ENCODE measurements around the gene MPHOSPH10.
"Not testable (repeated sequence)": the region's sequence is repeated elsewhere in the genome, so short reads cannot be mapped to it uniquely, and the experiment has no call there.

MPHOSPH10 gene

GRCh38 chr2:71122387-71123298 lies 7.8 kb upstream of the MPHOSPH10 start:
- no peak for DNase-seq

DNA sequence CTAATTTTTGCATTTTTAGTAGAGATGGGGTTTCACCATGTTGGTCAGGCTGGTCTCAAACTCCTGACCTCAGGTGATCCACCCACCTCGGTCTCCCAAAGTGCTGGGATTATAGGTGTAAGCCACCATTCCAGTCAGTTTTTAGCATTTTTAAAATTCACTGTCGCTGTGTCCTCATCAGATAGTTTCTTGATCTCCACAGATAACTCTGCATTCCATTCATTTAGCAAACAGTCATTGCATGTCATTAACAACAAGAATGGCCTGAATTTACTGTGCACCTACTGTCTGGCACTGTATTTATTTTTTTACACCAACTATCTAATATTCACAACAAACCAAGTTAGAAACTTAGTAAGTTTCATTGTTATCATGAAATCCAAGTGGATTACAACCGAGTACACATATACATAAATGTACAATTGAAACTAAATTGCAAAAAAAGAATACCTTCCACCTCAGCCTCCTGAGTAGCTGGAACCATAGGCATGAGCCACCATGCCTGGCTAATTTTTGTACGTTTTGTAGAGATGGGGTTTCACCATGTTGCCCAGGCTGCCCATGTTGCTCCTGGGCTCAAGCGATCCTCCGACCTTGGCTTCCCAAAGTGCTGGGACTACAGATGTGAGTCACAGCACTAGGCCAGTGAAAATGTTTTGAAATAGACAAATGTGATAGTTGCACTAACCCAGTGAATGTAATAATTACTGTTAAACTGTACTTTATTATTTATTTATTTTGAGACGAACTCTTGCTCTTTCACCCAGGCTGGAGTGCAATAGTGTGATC lies 4.7 kb upstream of the MPHOSPH10 start:
- no peak for DNase-seq

GRCh38 chr2:71126957-71127356 lies 3.5 kb upstream of the MPHOSPH10 start:
- no peak for DNase-seq

- no peak for DNase-seq
These were observed 1.1 kb upstream of the MPHOSPH10 start for GRCh38 chr2:71129114-71129901.

- DNase-seq = no peak
These were observed 607 bp upstream of the MPHOSPH10 start for GRCh38 chr2:71129902-71130151.

DNA sequence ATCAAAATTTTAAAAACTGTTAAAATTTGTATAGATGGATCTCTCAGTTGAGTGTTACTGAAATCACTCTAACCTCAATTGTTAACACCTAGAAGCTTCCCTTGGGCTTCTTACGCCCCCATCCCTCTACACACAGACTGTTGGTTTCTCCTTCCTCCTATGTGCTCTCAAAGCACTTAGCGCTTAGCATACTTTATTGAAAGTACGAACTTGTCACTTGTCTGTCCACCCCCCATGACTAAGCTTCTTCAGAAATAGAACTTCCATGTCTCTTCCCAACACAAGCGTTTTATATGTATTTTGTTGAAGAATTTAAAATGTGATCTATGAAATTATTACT lies 441 bp downstream of the MPHOSPH10 start:
- DNase-seq = no peak

DNA sequence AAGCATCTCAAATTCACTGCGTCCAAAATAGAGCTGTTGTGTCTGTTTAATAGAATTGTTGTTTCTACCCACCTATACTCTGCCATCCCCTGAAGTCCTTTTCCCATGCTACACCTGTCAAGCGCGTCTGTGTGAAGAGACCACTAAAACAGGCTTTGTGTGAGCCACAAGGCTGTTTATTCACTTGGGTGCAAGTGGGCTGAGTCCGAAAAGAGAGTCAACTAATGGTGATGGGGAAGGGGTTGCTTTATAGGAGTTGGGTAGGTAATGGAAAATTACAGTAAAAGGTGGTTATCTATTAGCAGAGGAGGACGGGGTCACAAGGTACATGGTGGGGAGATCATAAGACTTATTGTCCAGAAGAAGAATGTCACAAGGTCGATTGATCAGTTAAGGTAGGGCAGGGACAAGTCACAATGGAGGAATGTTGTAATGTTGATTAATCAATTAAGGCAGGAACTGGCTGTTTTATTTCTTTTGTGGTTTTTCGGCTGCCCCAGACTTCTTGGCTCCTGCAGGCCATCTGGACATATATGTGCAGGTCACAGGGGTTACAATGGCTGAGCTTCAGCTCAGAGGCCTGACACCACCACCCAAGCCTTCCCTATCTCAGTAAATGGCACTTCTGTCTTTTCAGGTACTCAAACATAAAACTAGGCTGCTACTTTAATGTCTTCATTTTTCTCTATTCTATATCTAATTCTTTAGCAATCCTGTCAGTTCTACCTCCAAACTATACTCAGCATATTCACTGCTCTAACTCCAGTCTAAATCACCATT lies 1.1 kb downstream of the MPHOSPH10 start:
- not testable (repeated sequence) for DNase-seq

DNA sequence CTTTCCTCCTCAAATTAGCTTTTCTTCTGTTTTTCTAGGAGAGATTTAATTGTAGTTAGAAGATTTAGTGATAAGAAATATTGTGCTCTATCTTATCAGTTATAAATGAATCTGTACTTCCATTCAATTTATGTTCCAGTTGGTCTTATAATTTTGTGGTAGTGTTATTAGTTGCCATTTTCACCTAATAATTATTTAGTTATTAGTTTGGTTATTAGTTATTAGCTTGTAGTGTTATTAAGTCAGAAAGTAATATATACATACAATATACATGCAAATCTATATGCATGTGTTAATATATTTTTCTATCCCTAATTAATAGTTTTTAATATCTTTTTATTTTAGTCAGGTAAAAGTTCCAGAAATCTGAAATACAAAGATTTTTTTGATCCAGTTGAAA lies 3.2 kb downstream of the MPHOSPH10 start:
- no peak for DNase-seq

- no peak for DNase-seq
These were observed 5.7 kb downstream of the MPHOSPH10 start for GRCh38 chr2:71136174-71136573.

GRCh38 chr2:71143782-71144181 lies 13.3 kb downstream of the MPHOSPH10 start:
- DNase-seq = no peak

- DNase-seq = no peak
These were observed 18.2 kb downstream of the MPHOSPH10 start for GRCh38 chr2:71148506-71149063.

DNA sequence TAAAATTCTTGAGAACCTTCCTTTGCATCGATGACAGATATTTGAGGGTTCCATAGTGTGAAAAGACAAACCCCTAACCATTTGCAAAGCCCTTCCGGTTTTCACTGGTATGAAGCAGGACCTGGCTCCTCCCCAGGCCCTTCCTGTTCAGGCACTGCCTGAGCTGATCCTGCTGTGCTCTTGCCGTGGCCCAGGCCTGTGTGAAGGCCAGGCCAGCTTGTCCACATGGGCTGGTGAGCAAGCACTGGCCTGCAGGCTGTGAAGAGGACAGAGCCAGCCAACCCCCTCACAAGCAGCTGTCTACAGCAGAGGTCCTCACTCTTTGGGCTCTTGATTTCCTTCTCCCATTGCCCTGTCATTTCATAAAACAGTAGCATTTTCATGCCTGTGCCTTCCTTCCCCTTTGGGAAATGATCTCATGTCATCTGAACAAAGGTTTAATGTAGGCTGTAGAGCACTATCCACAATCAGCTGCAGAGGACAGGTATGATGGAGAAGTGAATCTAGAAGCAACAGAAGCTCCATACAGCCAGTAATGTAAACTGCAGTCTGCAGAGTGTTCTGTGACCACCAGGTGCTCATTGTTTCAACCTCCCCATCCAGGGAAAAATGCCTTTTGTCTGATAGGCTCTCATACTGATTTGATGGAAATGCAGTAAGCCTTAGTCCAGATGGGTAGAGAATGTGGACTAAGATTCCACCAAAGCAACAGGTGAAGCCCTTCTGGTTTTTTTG lies 19.8 kb downstream of the MPHOSPH10 start:
- DNase-seq = no peak

- DNase-seq = no peak
These were observed 21.2 kb downstream of the MPHOSPH10 start for GRCh38 chr2:71151620-71152019.

DNA sequence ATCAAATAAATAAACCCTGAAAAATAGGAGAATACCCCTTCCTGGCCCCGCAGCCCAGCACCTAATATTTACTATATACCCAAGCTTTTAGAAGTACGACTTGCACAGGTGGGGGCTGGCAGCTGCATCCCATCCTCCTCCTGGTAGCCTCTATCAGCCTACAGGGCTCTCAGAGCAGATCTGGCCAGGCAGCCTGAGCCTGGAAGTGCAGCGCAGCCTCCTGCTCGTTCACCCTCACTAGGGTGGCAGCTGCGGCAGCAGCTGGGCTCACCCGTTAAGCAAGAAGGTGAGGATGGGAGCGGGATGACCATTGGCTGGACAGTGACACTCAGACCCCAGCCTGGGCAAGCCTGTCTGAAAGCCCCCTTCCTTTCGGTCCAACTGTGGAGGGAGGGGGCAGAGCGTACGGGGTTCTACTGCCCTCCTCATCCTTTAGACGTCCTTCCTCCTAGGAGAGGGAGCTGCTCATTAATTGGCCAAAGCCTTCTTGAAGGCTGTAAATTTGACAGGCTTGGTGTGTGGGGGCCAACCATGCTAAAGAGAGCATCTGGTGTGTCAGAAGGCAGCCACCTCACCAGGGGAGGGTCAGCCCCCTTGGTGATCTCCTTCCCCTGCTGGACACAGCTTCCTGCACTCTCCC lies 23.3 kb downstream of the MPHOSPH10 start:
- DNase-seq = no peak

DNA sequence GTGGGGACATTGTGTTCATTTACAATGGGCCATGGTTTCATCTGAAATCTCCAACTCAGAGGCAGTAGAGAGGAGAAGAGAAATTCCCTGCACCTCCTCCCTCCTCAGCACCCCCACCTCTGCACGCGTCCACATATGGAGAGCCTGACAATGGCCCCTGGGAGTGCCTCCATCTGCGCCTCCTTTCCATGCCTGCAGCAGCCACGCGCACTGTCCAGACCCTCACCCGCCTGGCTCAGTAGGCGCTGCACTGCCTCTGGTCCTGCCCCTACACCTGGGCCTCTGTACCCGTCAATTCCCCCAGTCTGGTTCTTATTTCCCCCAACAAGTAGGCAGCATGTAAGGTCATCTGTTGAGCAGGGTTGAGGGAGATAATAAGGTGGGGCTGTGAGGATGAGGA lies 23.8 kb downstream of the MPHOSPH10 start:
- no peak for DNase-seq

DNA sequence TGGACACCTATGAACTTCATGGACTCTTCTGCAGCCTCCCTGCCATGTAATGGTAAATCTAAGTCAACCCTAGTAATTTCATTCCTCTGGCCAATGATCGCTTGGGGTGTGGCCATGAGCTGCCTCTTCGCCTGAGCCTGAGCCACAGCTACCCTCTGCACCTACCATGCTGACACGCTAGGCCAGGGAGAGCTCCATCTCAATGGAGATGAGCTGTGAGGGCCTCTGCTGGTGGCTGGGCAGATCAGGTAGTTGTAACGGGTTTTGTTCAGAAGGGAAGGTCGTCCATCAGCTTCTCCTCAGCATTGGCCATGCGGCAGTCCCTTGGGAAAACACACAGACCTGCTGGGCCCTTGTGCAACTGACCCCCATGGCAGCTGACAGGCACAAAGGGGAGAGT lies 24.4 kb downstream of the MPHOSPH10 start:
- no peak for DNase-seq

DNA sequence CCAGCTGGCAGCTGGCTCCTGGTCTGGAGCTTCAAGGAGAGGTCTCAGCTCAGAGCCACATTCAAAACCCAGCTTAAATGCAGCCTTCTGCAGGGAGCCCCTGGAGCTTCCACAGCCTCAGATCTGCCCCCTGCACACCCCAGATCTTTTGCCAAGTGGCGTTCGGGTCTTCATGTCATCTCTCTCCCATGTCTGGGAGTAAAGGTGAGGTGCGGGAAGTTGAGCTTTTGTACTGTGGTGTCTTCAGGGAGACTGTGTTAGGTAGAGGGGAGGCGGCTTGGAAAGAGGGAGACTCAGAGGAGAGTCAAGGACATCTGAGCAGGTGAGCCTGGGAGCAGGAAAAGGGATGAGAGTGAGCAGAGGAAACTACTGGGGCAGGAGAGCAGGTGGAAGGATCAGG lies 25.4 kb downstream of the MPHOSPH10 start:
- no peak for DNase-seq

- peak; percentile 59 for DNase-seq
These were observed 26.1 kb downstream of the MPHOSPH10 start for GRCh38 chr2:71156573-71156972.

GRCh38 chr2:71157124-71157793 lies 26.8 kb downstream of the MPHOSPH10 start:
- peak; percentile 14 for DNase-seq

DNA sequence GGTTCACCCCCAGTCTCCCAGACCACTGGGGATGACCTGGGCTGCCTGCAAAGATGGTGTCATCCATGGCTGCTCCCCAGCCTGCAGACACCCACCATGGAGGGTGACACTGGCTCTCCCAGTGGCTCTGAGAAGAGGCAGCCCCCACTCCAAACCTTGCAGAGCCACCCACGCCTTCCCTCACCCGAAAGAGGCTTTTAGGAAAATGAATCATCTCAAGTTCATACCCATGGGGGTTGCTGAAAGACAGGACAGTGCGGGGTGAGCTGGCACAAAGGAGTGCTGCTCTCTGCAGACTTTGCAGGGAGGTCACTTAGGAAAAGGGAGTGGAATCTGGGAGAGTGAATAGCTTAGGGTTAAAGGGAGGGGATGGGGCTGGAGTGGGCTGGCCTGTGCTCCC lies 36.4 kb downstream of the MPHOSPH10 start:
- no peak for DNase-seq

DNA sequence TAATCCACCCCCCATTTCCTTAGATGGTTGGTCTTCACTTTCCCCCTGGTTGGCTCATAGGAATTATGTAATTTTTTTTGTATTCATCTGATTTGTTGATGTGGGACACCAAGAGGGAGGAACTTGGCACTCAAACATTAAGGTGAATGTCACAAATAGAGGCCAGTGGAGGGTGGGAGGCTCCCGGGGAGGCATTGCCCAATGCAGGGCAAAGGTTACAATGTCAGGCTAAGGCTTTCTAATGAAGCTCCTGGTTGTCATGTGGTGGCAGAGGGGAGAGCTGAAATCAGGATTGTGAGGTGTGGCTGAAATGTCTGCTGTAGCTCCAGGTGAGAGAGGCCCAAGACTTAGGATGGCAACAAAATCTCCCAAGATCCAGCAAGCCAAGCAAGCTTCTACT lies 42.7 kb downstream of the MPHOSPH10 start:
- DNase-seq = no peak

Measured in NCI-H1436 (cell line).